CD14-positive monocyte (primary cell): ENCODE data around the gene ADAR. TPM values are rescaled to one million over a fixed set of nuclear protein-coding genes. Genes with fewer than 3 reads are reported as not detected.

Experiments
- DNase-seq, 3 donors: peaks; one replicate each; pipeline ENCODE4 v3.0.0-alpha.2; 2011 to 2022
- H2AFZ ChIP-seq: 2 replicates; pipeline ENCODE4 v1.6.0; 2012; ENCODE audit warnings: mild to moderate bottlenecking, low read depth, low read length, inconsistent platforms; ENCODE audit not compliant: insufficient read depth, poor library complexity, severe bottlenecking
- H3K27ac ChIP-seq, 2 donors: 1 replicate in 1 of 2; 2 replicates in 1 of 2; pipeline ENCODE4 v1.5.1; 2012 to 2013; ENCODE audit warnings: low read length in 2 of 2, control low read depth in 1 of 2, inconsistent platforms in 1 of 2, low read depth in 1 of 2, mild to moderate bottlenecking in 1 of 2
- H3K27me3 ChIP-seq, 2 donors: one replicate each; pipeline versions ENCODE4 v1.6.0 to v1.6.1; 2011 to 2013; ENCODE audit warnings: low read length in 2 of 2; ENCODE audit not compliant: control insufficient read depth in 2 of 2, insufficient read depth in 2 of 2
- H3K36me3 ChIP-seq, 2 donors: replicated peaks in 1 of 2; 1 replicate in 1 of 2; 2 replicates in 1 of 2; pipeline versions ENCODE4 v1.5.1 to v1.6.1; 2012 to 2013; ENCODE audit warnings: low read length in 2 of 2, control low read depth in 1 of 2, inconsistent platforms in 1 of 2, mild to moderate bottlenecking in 1 of 2; ENCODE audit not compliant: insufficient read depth in 2 of 2, control insufficient read depth in 1 of 2
- H3K4me1 ChIP-seq, 2 donors: 1 replicate in 1 of 2; 2 replicates in 1 of 2; pipeline versions ENCODE4 v1.5.1 to v1.6.1; 2012 to 2013; ENCODE audit warnings: low read length in 2 of 2, control low read depth in 1 of 2, inconsistent platforms in 1 of 2, mild to moderate bottlenecking in 1 of 2, moderate library complexity in 1 of 2; ENCODE audit not compliant: insufficient read depth in 2 of 2, control insufficient read depth in 1 of 2
- H3K4me2 ChIP-seq: replicated peaks from 2 replicates; pipeline ENCODE3; 2012; ENCODE audit warnings: low read length, moderate library complexity, mild to moderate bottlenecking; ENCODE audit not compliant: poor library complexity, severe bottlenecking; ENCODE audit errors: extremely low read depth
- H3K4me3 ChIP-seq, 3 experiments: fragments of 200-600 bp in 1 of 3; sonication (generic) in 1 of 3; replicated peaks in 1 of 3; 1 replicate in 2 of 3; 2 replicates in 1 of 3; pipeline ENCODE4 v1.5.1; 2011 to 2013; ENCODE audit warnings: low read length in 3 of 3, mild to moderate bottlenecking in 3 of 3, control low read depth in 2 of 3, low read depth in 2 of 3, inconsistent platforms in 1 of 3, moderate library complexity in 1 of 3
- H3K79me2 ChIP-seq: 2 replicates; pipeline ENCODE4 v1.6.0; 2012; ENCODE audit warnings: mild to moderate bottlenecking, control low read depth, inconsistent platforms, low read length, moderate library complexity; ENCODE audit not compliant: insufficient read depth
- H3K9ac ChIP-seq: 2 replicates; pipeline ENCODE4 v1.6.0; 2017; ENCODE audit warnings: low read length, mild to moderate bottlenecking; ENCODE audit not compliant: insufficient read depth, poor library complexity, severe bottlenecking
- H3K9me3 ChIP-seq, 2 donors: replicated peaks in 1 of 2; 1 replicate in 1 of 2; 2 replicates in 1 of 2; pipeline versions ENCODE4 v1.5.1 to v1.6.1; 2012 to 2013; ENCODE audit warnings: low read length in 2 of 2, control low read depth in 1 of 2; ENCODE audit not compliant: control insufficient read depth in 1 of 2, insufficient read depth in 1 of 2
- H4K20me1 ChIP-seq: 2 replicates; pipeline ENCODE4 v1.6.0; 2012; ENCODE audit warnings: mild to moderate bottlenecking, low read length, control low read depth, moderate library complexity; ENCODE audit not compliant: insufficient read depth
- H3K27ac Mint-ChIP-seq, 7 donors: one replicate each; pipeline ENCODE4 v1.8.0; 2020; ENCODE audit warnings: mild to moderate bottlenecking in 7 of 7, mixed read lengths in 7 of 7, moderate library complexity in 6 of 7, inconsistent platforms in 2 of 7
- H3K27me3 Mint-ChIP-seq, 3 donors: one replicate each; pipeline ENCODE4 v1.8.0; 2021 to 2022; ENCODE audit warnings: low read depth in 3 of 3, mild to moderate bottlenecking in 3 of 3, mixed read lengths in 3 of 3, moderate library complexity in 3 of 3, inconsistent platforms in 1 of 3
- H3K36me3 Mint-ChIP-seq, 2 donors: one replicate each; pipeline ENCODE4 v1.8.0; 2020; ENCODE audit warnings: mixed read lengths in 2 of 2, inconsistent platforms in 1 of 2, mild to moderate bottlenecking in 1 of 2
- H3K4me1 Mint-ChIP-seq: one replicate; pipeline ENCODE4 v1.8.0; 2020; ENCODE audit warnings: mild to moderate bottlenecking, mixed read lengths
- H3K4me3 Mint-ChIP-seq, 2 donors: one replicate each; pipeline ENCODE4 v1.8.0; 2020; ENCODE audit warnings: mild to moderate bottlenecking in 2 of 2, mixed read lengths in 2 of 2, moderate library complexity in 1 of 2
- H3K9me3 Mint-ChIP-seq, 7 donors: one replicate each; pipeline ENCODE4 v1.8.0; 2020 to 2022; ENCODE audit warnings: mixed read lengths in 7 of 7, mild to moderate bottlenecking in 6 of 7, moderate library complexity in 6 of 7, inconsistent platforms in 2 of 7
- WGBS: methylation state at CpG from one replicate; pipeline ENCODE4 v1.1.5; 2013; ENCODE audit warnings: missing lambda C conversion rate; ENCODE audit not compliant: insufficient coverage; 5-methylcytosine and 5-hydroxymethylcytosine counted together
- intact Hi-C, 2 donors: fragments of 100-400 bp; cut with micrococcal nuclease; formaldehyde crosslinking; loops; one replicate each; pipeline versions ENCODE4 v1.15.0 to v1.15.1; 2023
- polyA plus RNA-seq, 3 donors: library from polyadenylated mRNA; depleted of rRNA in 1 of 3; unstranded in 2 of 3; stranded (reverse) in 1 of 3; fragments of 300-500 nt in 2 of 3; fragments of >200 nt in 1 of 3; fragmentation: Illumina TruSeq in 2 of 3; gene quantifications; 1 replicate in 2 of 3; 2 replicates in 1 of 3; pipeline ENCODE4 v1.2.3, GENCODE V29; 2012 to 2021
- TF ChIP-seq, protein P1 (sequence below): fragments of 200-600 bp; IDR thresholded peaks from one replicate; pipeline ENCODE4 v1.8.0; 2022; ENCODE audit warnings: antibody characterized with exemption, mild to moderate bottlenecking

Gene ADAR
- polyA plus RNA-seq, 3 donors, result 57.3 to 100 (median 91.6) TPM

DNA sequence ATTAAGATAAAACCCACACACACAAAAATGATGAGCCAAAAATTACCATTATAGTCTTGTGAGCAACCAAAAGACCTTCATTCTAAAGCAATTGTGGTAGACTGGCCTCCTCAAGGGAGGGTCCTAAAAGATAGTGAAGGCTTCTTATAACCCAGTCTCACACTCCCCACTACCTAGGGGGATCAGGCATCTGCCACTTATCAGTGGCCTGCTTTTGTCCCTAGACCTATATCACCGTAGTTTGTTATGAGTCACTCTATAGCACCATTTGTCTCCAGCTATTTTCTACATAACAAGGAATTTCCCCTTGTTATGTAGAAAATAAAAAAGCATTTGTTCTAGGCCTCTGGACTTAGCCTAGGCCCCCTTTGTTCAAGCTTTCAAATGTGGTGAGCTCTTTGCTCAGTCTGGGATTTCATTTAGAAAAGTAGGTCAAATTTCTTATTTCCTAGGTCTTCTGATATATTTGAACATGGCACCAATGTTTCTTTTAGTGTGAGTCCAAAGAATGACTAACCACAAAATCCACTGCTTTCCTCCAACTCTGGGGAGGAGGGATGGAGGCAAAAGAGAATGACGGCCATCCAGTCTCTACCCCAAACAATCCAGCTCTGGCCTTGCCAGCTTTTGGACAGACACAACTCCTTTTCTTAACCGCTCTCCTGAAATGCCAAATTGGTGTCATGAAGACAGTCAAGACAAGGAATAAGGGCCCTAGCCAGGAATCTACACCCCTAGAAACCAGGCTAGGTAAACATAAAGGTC, 8.9 kb downstream of the ADAR start:
- no peak overlapping the region for H3K9ac ChIP-seq
- peaks cover 0 to 2% (median 0%) of the 10 kb centered on the region in 3 donors for H3K27me3 Mint-ChIP-seq
- peaks cover 80 to 88% of the 10 kb centered on the region in 2 donors for H3K36me3 Mint-ChIP-seq
- H3K36me3 ChIP-seq, result peaks cover 90 to 99% of the 10 kb centered on the region in 2 donors
- H3K9me3 ChIP-seq, result no peaks in the 10 kb centered on the region
- TF ChIP-seq, protein P1, sequence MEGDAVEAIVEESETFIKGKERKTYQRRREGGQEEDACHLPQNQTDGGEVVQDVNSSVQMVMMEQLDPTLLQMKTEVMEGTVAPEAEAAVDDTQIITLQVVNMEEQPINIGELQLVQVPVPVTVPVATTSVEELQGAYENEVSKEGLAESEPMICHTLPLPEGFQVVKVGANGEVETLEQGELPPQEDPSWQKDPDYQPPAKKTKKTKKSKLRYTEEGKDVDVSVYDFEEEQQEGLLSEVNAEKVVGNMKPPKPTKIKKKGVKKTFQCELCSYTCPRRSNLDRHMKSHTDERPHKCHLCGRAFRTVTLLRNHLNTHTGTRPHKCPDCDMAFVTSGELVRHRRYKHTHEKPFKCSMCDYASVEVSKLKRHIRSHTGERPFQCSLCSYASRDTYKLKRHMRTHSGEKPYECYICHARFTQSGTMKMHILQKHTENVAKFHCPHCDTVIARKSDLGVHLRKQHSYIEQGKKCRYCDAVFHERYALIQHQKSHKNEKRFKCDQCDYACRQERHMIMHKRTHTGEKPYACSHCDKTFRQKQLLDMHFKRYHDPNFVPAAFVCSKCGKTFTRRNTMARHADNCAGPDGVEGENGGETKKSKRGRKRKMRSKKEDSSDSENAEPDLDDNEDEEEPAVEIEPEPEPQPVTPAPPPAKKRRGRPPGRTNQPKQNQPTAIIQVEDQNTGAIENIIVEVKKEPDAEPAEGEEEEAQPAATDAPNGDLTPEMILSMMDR, result no peak
- no peaks in the 10 kb centered on the region for H3K27me3 ChIP-seq
- 91% methylated on average over 1 of the region's 3 CpGs for WGBS
- no peak for DNase-seq
- H2AFZ ChIP-seq, result no peak overlapping the region
- no peak overlapping the region for H3K4me2 ChIP-seq
- H3K79me2 ChIP-seq, result peaks cover 71% of the 10 kb centered on the region
- no peaks in the 10 kb centered on the region for H3K4me1 ChIP-seq
- H4K20me1 ChIP-seq, result peaks cover 99% of the 10 kb centered on the region
- intact Hi-C loops, result no loop called here
- peak overlapping the region in 1 of 2 donors; percentile 24 for H3K27ac ChIP-seq
- H3K27ac Mint-ChIP-seq, result peak overlapping the region in 4 of 7 donors; percentile 13 to 75 (median 58)
- no peak overlapping the region for H3K4me3 Mint-ChIP-seq
- H3K4me1 Mint-ChIP-seq, result peaks cover 9% of the 10 kb centered on the region
- H3K4me3 ChIP-seq, result no peak overlapping the region
- H3K9me3 Mint-ChIP-seq, result no peaks in the 10 kb centered on the region

DNA sequence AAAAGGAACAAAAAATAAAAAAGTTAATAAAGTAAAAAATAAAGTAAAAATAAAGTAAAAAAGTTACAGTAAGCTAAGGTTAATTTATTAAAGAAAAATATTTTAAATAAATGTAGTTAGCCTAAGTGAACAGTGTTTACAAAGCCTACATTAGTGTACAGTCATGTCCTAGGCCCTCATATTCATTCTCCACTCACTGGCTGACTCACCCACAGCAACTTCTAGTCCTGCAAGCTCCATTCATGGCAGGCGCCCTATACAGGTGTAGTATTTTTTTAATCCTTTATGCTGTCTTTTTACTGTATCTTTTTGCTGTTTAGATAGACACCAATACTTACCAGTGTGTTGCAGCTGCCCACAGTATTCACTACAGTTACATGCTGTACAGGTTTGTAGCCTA, 12.4 kb downstream of the ADAR start:
- Histone ChIP-seq H3K27ac (no peak overlapping the region), H2AFZ (no peak overlapping the region), H3K9ac (no peak overlapping the region), H3K9me3 (no peaks in the 10 kb centered on the region), H3K4me2 (no peak overlapping the region), H3K36me3 (peaks cover 97 to 99% of the 10 kb centered on the region in 2 donors), H3K4me3 (no peak overlapping the region), H3K27me3 (no peaks in the 10 kb centered on the region), H3K4me1 (no peaks in the 10 kb centered on the region), H3K79me2 (peaks cover 40% of the 10 kb centered on the region), H4K20me1 (peaks cover 99% of the 10 kb centered on the region)
- H3K27me3 Mint-ChIP-seq, result peaks cover 0 to 2% (median 0%) of the 10 kb centered on the region in 3 donors
- WGBS, result no CpG with 5 or more reads among the region's 1 CpG
- no peaks in the 10 kb centered on the region for H3K9me3 Mint-ChIP-seq
- no peaks in the 10 kb centered on the region for H3K4me1 Mint-ChIP-seq
- no peak overlapping the region for H3K27ac Mint-ChIP-seq
- no peak overlapping the region for H3K4me3 Mint-ChIP-seq
- no peak for DNase-seq
- intact Hi-C loops, result no loop called here
- TF ChIP-seq, protein P1, result no peak
- peaks cover 82 to 95% of the 10 kb centered on the region in 2 donors for H3K36me3 Mint-ChIP-seq
